ENCODE measurements around the gene KCNK3.
A peak's percentile ranks its signal among the peaks of the same experiment; 100 is the strongest.
"Not testable (repeated sequence)": the region's sequence is repeated elsewhere in the genome, so short reads cannot be mapped to it uniquely, and the experiment has no call there.

The KCNK3 gene

DNA sequence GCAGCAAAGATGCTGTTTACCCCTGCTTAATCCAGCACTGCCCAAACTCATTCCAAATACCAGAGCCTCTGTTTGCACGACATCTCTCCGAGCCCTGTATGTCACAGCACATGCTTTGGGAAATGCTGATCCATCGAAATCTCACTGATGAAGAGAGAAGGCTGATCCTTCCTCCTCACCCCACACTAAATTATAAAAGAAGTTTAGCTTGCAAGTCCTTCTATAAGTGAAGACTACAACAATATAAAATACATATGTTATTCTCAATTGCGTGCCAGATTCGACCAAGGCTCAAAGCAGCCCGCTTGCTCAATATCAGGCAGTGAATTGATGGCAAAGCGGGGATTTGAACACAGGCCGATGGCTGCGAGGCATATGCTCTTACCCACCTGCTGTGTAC, 40.9 kb downstream of the KCNK3 start:
- no peaks in the 10 kb centered on the region for H3K4me1 ChIP-seq (ENCODE audit: insufficient read depth, low read length)
- no peaks in the 10 kb centered on the region for H3K9me3 ChIP-seq (ENCODE audit: control insufficient read depth, insufficient read depth, low read length)
- no peak overlapping the region for H3K9ac ChIP-seq (ENCODE audit: low read depth, low read length)
- no peaks in the 10 kb centered on the region; the same call in 1 of the 2 replicates for H3K36me3 ChIP-seq (ENCODE audit: insufficient read depth, low read length)

DNA sequence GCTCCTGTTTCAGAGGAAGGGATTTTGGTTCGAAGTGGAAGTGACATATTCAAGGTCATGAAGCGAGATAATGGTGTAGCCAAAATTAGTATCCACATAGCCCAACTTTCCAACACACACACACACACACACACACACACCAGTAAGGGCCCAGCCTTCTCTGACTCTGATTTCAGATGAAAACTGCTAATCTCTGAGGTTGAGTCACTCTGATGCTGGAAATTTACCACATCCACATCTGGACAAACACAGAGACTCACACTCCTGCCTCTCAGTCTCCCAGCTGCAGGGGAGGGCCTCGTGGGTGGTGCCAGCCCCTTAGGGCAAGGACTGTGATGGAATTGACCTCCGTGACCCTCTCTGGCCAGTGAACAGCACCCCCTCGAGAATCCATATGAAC, 42.6 kb downstream of the KCNK3 start:
- Histone ChIP-seq H3K36me3 (ENCODE audit: insufficient read depth, low read length) (no peaks in the 10 kb centered on the region; the same call in 1 of the 2 replicates), H3K9me3 (ENCODE audit: control insufficient read depth, insufficient read depth, low read length) (no peaks in the 10 kb centered on the region), H3K9ac (ENCODE audit: low read depth, low read length) (no peak overlapping the region), H3K4me1 (ENCODE audit: insufficient read depth, low read length) (no peaks in the 10 kb centered on the region)

GRCh38 chr2:26735883-26736588, 43.5 kb downstream of the KCNK3 start:
- no peaks in the 10 kb centered on the region for H3K9me3 ChIP-seq (ENCODE audit: control insufficient read depth, insufficient read depth, low read length)
- H3K36me3 ChIP-seq (ENCODE audit: insufficient read depth, low read length) = no peaks in the 10 kb centered on the region; the same call in 1 of the 2 replicates
- H3K4me1 ChIP-seq (ENCODE audit: insufficient read depth, low read length) = no peaks in the 10 kb centered on the region
- no peak overlapping the region for H3K9ac ChIP-seq (ENCODE audit: low read depth, low read length)

GRCh38 chr2:26737221-26737620, 44.7 kb downstream of the KCNK3 start:
- Histone ChIP-seq H3K9ac (ENCODE audit: low read depth, low read length) (no peak overlapping the region), H3K9me3 (ENCODE audit: control insufficient read depth, insufficient read depth, low read length) (no peaks in the 10 kb centered on the region), H3K36me3 (ENCODE audit: insufficient read depth, low read length) (no peaks in the 10 kb centered on the region; the same call in 1 of the 2 replicates), H3K4me1 (ENCODE audit: insufficient read depth, low read length) (no peaks in the 10 kb centered on the region)

GRCh38 chr2:26738481-26738880, 46.0 kb downstream of the KCNK3 start:
- Histone ChIP-seq H3K4me1 (ENCODE audit: insufficient read depth, low read length) (no peaks in the 10 kb centered on the region), H3K36me3 (ENCODE audit: insufficient read depth, low read length) (no peaks in the 10 kb centered on the region), H3K9ac (ENCODE audit: low read depth, low read length) (no peak overlapping the region), H3K9me3 (ENCODE audit: control insufficient read depth, insufficient read depth, low read length) (no peaks in the 10 kb centered on the region)

- Histone ChIP-seq H3K4me1 (ENCODE audit: insufficient read depth, low read length) (no peaks in the 10 kb centered on the region), H3K9me3 (ENCODE audit: control insufficient read depth, insufficient read depth, low read length) (no peaks in the 10 kb centered on the region), H3K36me3 (ENCODE audit: insufficient read depth, low read length) (no peaks in the 10 kb centered on the region), H3K9ac (ENCODE audit: low read depth, low read length) (no peak overlapping the region)
Observed at GRCh38 chr2:26739514-26739913, 47.0 kb downstream of the KCNK3 start.

GRCh38 chr2:26740346-26740745, 47.8 kb downstream of the KCNK3 start:
- Histone ChIP-seq H3K9ac (ENCODE audit: low read depth, low read length) (no peak overlapping the region), H3K4me1 (ENCODE audit: insufficient read depth, low read length) (no peaks in the 10 kb centered on the region), H3K9me3 (ENCODE audit: control insufficient read depth, insufficient read depth, low read length) (no peaks in the 10 kb centered on the region), H3K36me3 (ENCODE audit: insufficient read depth, low read length) (no peaks in the 10 kb centered on the region)

- Histone ChIP-seq H3K9ac (ENCODE audit: low read depth, low read length) (no peak overlapping the region), H3K9me3 (ENCODE audit: control insufficient read depth, insufficient read depth, low read length) (no peaks in the 10 kb centered on the region), H3K4me1 (ENCODE audit: insufficient read depth, low read length) (no peaks in the 10 kb centered on the region), H3K36me3 (ENCODE audit: insufficient read depth, low read length) (no peaks in the 10 kb centered on the region)
Observed at GRCh38 chr2:26740890-26741302, 48.4 kb downstream of the KCNK3 start.

- no peak overlapping the region for H3K9ac ChIP-seq (ENCODE audit: low read depth, low read length)
- no peaks in the 10 kb centered on the region for H3K36me3 ChIP-seq (ENCODE audit: insufficient read depth, low read length)
Observed at GRCh38 chr2:26742048-26742770, 49.7 kb downstream of the KCNK3 start.

GRCh38 chr2:26743852-26744251, 51.3 kb downstream of the KCNK3 start:
- Histone ChIP-seq H3K9me3 (ENCODE audit: control insufficient read depth, insufficient read depth, low read length) (no peaks in the 10 kb centered on the region), H3K4me1 (ENCODE audit: insufficient read depth, low read length) (no peaks in the 10 kb centered on the region), H3K9ac (ENCODE audit: low read depth, low read length) (no peak overlapping the region), H3K36me3 (ENCODE audit: insufficient read depth, low read length) (no peaks in the 10 kb centered on the region)

More at GRCh38 chr2:26742048-26742770, 49.7 kb downstream of the KCNK3 start:
- no peaks in the 10 kb centered on the region for H3K9me3 ChIP-seq (ENCODE audit: control insufficient read depth, insufficient read depth, low read length)
- H3K4me1 ChIP-seq (ENCODE audit: insufficient read depth, low read length) = no peaks in the 10 kb centered on the region

- no peaks in the 10 kb centered on the region for H3K36me3 ChIP-seq (ENCODE audit: insufficient read depth, low read length)
- no peaks in the 10 kb centered on the region for H3K4me1 ChIP-seq (ENCODE audit: insufficient read depth, low read length)
- H3K9me3 ChIP-seq (ENCODE audit: control insufficient read depth, insufficient read depth, low read length) = no peaks in the 10 kb centered on the region
- no peak overlapping the region for H3K9ac ChIP-seq (ENCODE audit: low read depth, low read length)
Observed at GRCh38 chr2:26744953-26745352, 52.4 kb downstream of the KCNK3 start.

GRCh38 chr2:26745609-26746327, 53.2 kb downstream of the KCNK3 start:
- H3K9ac ChIP-seq (ENCODE audit: low read depth, low read length) = no peak overlapping the region
- no peaks in the 10 kb centered on the region for H3K4me1 ChIP-seq (ENCODE audit: insufficient read depth, low read length)
- H3K9me3 ChIP-seq (ENCODE audit: control insufficient read depth, insufficient read depth, low read length) = no peaks in the 10 kb centered on the region
- H3K36me3 ChIP-seq (ENCODE audit: insufficient read depth, low read length) = no peaks in the 10 kb centered on the region

- Histone ChIP-seq H3K4me1 (ENCODE audit: insufficient read depth, low read length) (no peaks in the 10 kb centered on the region), H3K9ac (ENCODE audit: low read depth, low read length) (no peak overlapping the region), H3K9me3 (ENCODE audit: control insufficient read depth, insufficient read depth, low read length) (0 out of 2 replicates have a peak, but pooled peaks cover 4% of the 10 kb centered on the region)
Observed at GRCh38 chr2:26746934-26747333, 54.4 kb downstream of the KCNK3 start.

DNA sequence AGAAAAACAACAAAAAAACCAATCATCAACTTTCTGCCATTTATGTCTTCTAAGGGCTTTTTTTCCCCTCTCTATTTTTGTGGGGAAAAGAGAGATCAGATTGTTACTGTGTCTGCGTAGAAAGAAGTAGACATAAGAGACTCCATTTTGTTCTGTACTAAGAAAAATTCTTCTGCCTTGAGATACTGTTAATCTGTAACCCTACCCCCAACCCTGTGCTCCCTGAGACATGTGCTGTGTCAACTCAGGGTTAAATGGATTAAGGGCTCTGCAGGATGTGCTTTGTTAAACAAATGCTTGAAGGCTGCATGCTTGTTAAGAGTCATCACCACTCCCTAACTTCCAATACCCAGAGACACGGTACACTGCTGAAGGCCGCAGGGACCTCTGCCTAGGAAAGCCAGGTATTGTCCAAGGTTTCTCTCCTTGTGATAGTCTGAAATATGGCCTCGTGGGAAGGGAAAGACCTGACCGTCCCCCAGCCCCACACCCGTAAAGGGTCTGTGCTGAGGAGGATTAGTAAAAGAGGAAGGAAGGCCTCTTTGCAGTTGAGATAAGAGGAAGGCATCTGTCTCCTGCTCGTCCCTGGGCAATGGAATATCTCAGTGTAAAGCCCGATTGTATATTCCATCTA, 57.4 kb downstream of the KCNK3 start:
- Histone ChIP-seq H3K4me1 (ENCODE audit: insufficient read depth, low read length) (peaks cover 20% of the 10 kb centered on the region), H3K9ac (ENCODE audit: low read depth, low read length) (peak overlapping the region; percentile 53)
- not testable (repeated sequence) for H3K36me3 ChIP-seq (ENCODE audit: insufficient read depth, low read length); H3K9me3 ChIP-seq (ENCODE audit: control insufficient read depth, insufficient read depth, low read length)

More at GRCh38 chr2:26746934-26747333, 54.4 kb downstream of the KCNK3 start:
- no peaks in the 10 kb centered on the region for H3K36me3 ChIP-seq (ENCODE audit: insufficient read depth, low read length)
